GM19193 (cell line): ENCODE measurements around the gene FBLN2.

Experiments
- POLR2A ChIP-seq: IDR thresholded peaks from 4 replicates; pipeline ENCODE4 v1.6.1; 2011; ENCODE audit not compliant: insufficient read depth, insufficient read length; ENCODE audit errors: extremely low read depth

The FBLN2 gene

GRCh38 chr3:13537244-13537908 lies 11.5 kb upstream of the FBLN2 start:
- TF ChIP-seq POLR2A: no peak

GRCh38 chr3:13537909-13538296 lies 11.0 kb upstream of the FBLN2 start:
- TF ChIP-seq POLR2A: no peak

- TF ChIP-seq POLR2A: no peak
These were observed 10.2 kb upstream of the FBLN2 start for GRCh38 chr3:13538520-13539291.

- no peak for TF ChIP-seq POLR2A
These were observed 9.7 kb upstream of the FBLN2 start for GRCh38 chr3:13539292-13539638.

GRCh38 chr3:13539671-13540070 lies 9.3 kb upstream of the FBLN2 start:
- no peak for TF ChIP-seq POLR2A

- no peak for TF ChIP-seq POLR2A
These were observed 8.5 kb upstream of the FBLN2 start for GRCh38 chr3:13540297-13540995.

GRCh38 chr3:13541691-13542090 lies 7.2 kb upstream of the FBLN2 start:
- TF ChIP-seq POLR2A: no peak

GRCh38 chr3:13542142-13542541 lies 6.8 kb upstream of the FBLN2 start:
- TF ChIP-seq POLR2A: no peak

GRCh38 chr3:13543253-13543652 lies 5.7 kb upstream of the FBLN2 start:
- no peak for TF ChIP-seq POLR2A

GRCh38 chr3:13544293-13544831 lies 4.6 kb upstream of the FBLN2 start:
- no peak for TF ChIP-seq POLR2A

GRCh38 chr3:13544951-13545651 lies 3.8 kb upstream of the FBLN2 start:
- TF ChIP-seq POLR2A: no peak

GRCh38 chr3:13545952-13546454 lies 2.9 kb upstream of the FBLN2 start:
- TF ChIP-seq POLR2A: no peak

- TF ChIP-seq POLR2A: no peak
These were observed 2.2 kb upstream of the FBLN2 start for GRCh38 chr3:13546667-13547171.

- TF ChIP-seq POLR2A: no peak
These were observed 1.1 kb upstream of the FBLN2 start for GRCh38 chr3:13547591-13548371.
